SJSA1 (cell line): Measurements from ENCODE around the gene OGDH. TPM values are rescaled to one million over a fixed set of nuclear protein-coding genes. Genes with fewer than 3 reads are reported as not detected.
"Not testable (repeated sequence)": the region's sequence is repeated elsewhere in the genome, so short reads cannot be mapped to it uniquely, and the experiment has no call there.

Source experiments
- DNase-seq, 2 experiments: peaks; one replicate each; pipeline ENCODE4 v3.0.0-alpha.2; 2015 to 2020; ENCODE audit warnings: low spot score in 2 of 2, low read depth in 1 of 2
- H3K27ac ChIP-seq: fragments of 250-450 bp; sonication (Bioruptor Pico); 2 replicates; pipeline ENCODE4 v1.5.1; 2020; ENCODE audit warnings: mild to moderate bottlenecking, moderate library complexity
- H3K27me3 ChIP-seq: fragments of 250-450 bp; sonication (Bioruptor Pico); replicated peaks from 2 replicates; pipeline ENCODE4 v1.5.1; 2020; ENCODE audit warnings: mild to moderate bottlenecking, moderate library complexity
- H3K36me3 ChIP-seq: fragments of 250-450 bp; sonication (Bioruptor Pico); 2 replicates; pipeline ENCODE4 v1.5.1; 2020; ENCODE audit warnings: mild to moderate bottlenecking
- H3K4me1 ChIP-seq: fragments of 250-450 bp; sonication (Bioruptor Pico); replicated peaks from 2 replicates; pipeline ENCODE4 v1.6.1; 2021; ENCODE audit warnings: mild to moderate bottlenecking
- H3K4me3 ChIP-seq: fragments of 250-450 bp; sonication (Bioruptor Pico); 2 replicates; pipeline ENCODE4 v1.5.1; 2020; ENCODE audit warnings: mild to moderate bottlenecking
- H3K9me3 ChIP-seq: fragments of 250-450 bp; sonication (Bioruptor Pico); replicated peaks from 2 replicates; pipeline ENCODE4 v1.5.1; 2020; ENCODE audit warnings: mild to moderate bottlenecking
- total RNA-seq: library from RNA; depleted of rRNA; stranded (reverse); fragments of >200 nt; shearing (Covaris generic); gene quantifications from 2 replicates; pipeline ENCODE4 v1.2.3, GENCODE V29; 2014

OGDH gene
- total RNA-seq, 1 experiment from 2014 or later = 51.3 TPM

DNA sequence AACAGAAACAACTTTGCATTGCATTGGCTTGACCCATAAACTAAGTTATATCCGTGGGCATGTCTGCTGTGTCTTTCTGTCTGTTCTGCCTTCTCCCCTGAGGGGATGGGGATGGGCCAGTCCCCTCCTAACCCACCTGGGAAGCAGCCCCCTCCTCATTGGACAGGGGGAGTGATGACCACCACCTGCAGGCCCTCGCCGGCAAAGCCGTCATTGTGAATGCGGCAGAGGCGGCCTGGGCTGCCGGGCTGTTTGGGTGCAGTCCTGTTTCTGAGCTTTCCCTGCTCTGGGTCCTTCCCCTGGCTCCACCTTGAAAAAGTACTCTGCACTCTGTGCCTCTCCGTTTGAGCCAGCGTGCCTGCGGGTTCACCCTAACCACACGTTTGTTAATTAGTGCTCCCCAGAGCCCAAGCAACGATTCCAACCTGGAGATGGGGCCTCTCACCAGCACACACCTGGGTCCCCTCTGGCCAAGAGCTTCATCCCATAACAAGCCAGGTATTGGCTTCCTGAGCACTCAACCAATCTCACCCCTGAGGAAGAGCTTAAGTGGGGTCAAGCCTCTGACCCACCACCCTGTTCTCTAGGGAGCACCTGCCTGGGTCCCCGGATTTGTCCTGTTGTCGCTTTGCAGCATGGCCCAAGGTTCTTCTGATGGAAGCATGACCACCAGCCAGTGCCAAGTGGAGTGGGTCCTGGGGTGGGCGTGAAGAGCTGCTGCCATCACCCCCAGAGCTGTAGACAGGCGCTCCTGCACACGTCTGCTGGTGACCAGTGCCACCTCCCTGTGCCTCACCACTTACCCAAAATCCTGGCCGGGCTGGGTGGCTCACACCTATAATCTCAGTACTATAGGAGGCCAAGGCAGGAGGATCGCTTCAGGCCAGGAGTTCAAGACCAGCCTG is 102.8 kb downstream of the OGDH start:
- DNase-seq = no peak
- no peaks in the 10 kb centered on the region for H3K4me1 ChIP-seq

DNA sequence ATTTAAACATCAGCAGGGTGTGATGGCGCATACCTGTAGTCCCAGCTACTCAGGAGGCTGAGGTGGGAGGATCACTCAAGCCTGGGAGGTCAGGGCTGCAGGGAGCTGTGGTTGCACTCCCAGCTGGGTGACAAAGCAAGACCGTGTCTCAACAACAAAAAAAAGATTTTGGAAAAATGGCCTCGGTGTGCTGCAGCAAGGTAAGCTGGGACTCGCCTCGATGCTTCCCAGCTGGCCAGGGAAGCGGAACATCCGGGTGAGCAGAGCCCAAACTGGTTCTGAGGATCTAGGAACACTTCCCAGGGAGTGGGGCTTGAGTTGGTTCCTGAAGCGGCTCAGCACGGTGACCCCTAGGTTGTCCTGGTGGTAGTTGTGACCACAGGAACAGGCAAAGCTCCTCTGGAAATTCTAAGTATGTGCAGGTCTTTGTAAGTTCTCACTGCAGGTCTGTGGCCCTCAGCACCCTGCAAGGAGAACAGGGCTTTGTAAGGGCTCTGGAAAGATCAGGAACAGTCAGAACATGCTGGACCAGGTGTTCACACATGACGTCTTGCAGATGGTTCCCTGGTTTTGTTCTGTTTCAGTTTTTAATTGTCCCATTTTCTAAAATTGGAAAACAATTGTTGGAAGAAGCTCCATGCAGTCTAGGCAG is 103.6 kb downstream of the OGDH start:
- Histone ChIP-seq H3K36me3 (peaks cover 17% of the 10 kb centered on the region), H3K9me3 (no peaks in the 10 kb centered on the region), H3K27me3 (no peaks in the 10 kb centered on the region), H3K4me3 (no peak overlapping the region), H3K27ac (no peak overlapping the region), H3K4me1 (no peaks in the 10 kb centered on the region)
- DNase-seq = no peak

More for the DNA sequence above, 102.8 kb downstream of the OGDH start:
- H3K36me3 ChIP-seq = peaks cover 17% of the 10 kb centered on the region
- H3K4me3 ChIP-seq = no peak overlapping the region
- no peaks in the 10 kb centered on the region for H3K27me3 ChIP-seq
- no peak overlapping the region for H3K27ac ChIP-seq
- H3K9me3 ChIP-seq = no peaks in the 10 kb centered on the region

DNA sequence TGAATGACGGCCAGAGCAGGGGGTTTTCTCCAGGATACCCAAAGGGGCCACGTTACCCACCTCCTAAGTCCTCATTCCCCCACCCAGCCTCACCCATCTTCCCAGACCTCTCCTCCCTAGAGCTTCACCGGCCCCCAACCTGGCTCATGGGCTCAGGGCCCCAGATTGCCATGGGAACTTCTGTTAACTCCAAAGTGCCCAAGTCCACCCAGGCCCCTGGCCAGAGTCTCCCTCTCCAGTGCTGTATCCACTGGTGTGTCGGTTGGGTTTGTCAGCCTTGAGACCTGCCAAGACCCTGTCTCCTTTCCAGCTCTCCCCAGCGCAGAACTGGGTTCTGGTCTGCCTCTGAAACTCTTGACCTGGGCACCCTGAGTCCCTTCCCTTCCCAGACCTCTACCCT is 105.1 kb downstream of the OGDH start:
- no peaks in the 10 kb centered on the region for H3K27me3 ChIP-seq
- H3K4me3 ChIP-seq = no peak overlapping the region
- peaks cover 17% of the 10 kb centered on the region for H3K36me3 ChIP-seq
- no peaks in the 10 kb centered on the region for H3K4me1 ChIP-seq
- no peak overlapping the region for H3K27ac ChIP-seq
- H3K9me3 ChIP-seq = no peaks in the 10 kb centered on the region
- no peak for DNase-seq

DNA sequence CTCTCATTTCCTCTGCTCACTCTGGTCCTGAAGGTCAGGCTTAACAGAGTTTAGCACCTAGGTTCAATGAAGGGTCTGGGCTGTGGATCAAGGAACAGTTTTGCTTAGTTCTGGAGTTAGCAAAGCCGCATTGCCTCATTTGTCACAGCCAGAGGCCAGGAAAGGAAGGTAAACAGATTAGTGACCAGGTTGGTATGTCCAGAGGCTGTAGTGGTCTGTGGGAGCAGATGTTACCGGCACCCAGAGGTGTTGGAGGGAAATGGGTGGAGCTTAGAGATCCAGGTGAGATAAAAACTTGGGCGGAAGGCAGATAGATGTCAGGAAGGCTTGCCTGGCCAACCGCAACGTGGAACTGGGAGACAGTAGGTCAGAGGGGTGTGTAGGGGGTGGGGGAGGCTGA is 105.6 kb downstream of the OGDH start:
- H3K36me3 ChIP-seq = peaks cover 17% of the 10 kb centered on the region
- no peaks in the 10 kb centered on the region for H3K9me3 ChIP-seq
- H3K4me1 ChIP-seq = no peaks in the 10 kb centered on the region
- no peak overlapping the region for H3K4me3 ChIP-seq
- H3K27ac ChIP-seq = no peak overlapping the region
- DNase-seq = no peak
- no peaks in the 10 kb centered on the region for H3K27me3 ChIP-seq

DNA sequence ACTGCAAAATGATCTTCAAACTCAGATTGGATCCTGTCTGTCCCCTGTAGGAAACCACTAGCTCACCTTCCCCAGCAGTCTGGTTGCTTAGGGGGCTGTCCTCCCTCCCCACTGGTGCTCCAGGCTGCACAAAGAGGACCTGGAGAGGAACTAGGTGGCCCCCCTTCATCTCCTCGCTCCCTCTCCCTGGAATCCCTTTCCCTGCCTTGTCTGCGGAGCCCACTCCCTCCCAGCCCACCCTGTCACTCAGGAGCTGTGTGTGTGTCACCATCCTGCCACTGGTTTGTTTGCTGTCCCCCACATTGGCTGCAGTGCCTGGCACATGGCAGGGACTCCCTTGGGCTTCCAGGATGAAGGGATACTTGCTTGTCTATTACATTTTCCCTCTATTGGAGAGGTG is 106.7 kb downstream of the OGDH start:
- Histone ChIP-seq H3K4me1 (no peaks in the 10 kb centered on the region), H3K27ac (no peak overlapping the region), H3K9me3 (no peaks in the 10 kb centered on the region), H3K4me3 (no peak overlapping the region), H3K27me3 (no peaks in the 10 kb centered on the region), H3K36me3 (peaks cover 6% of the 10 kb centered on the region)
- DNase-seq = no peak

DNA sequence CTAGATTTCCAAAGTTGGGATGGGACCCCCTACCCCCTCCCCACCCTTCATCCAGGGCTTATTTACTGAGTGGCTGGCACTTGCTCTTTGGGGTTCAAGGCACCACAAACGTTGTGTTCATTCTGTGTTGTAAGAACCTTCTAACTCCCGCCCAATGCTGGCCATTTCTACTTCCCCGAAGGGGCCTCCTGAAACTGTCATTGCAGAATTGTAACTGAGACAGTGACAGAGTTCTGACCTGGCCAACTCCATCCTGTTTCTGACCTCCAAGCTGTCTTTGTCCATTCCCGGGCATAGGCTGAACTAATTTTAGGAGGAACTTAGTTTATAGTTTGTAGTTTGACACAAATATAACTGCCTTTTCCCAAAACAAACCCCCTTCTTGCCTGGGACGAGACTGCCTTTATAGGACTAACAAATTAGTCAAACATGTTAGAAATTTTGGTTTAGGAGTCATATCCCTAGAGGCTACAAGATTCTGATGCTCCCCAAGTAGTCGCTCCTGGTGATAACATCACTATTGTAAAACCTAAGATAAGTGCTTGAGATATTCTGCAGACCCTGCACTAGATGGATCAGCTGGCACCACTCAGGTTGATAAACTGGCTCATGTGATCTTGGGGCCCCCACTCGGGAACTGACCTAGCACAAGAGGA is 107.4 kb downstream of the OGDH start:
- H3K4me1 ChIP-seq = no peaks in the 10 kb centered on the region
- no peaks in the 10 kb centered on the region for H3K9me3 ChIP-seq
- no peak overlapping the region for H3K27ac ChIP-seq
- H3K27me3 ChIP-seq = no peaks in the 10 kb centered on the region
- H3K36me3 ChIP-seq = peaks cover 3% of the 10 kb centered on the region; the same call in 1 of the 2 replicates
- H3K4me3 ChIP-seq = no peak overlapping the region
- DNase-seq = no peak

- DNase-seq = no peak
- no peaks in the 10 kb centered on the region for H3K36me3 ChIP-seq
- H3K27me3 ChIP-seq = no peaks in the 10 kb centered on the region
- H3K9me3 ChIP-seq = no peaks in the 10 kb centered on the region
- no peak overlapping the region for H3K27ac ChIP-seq
- H3K4me3 ChIP-seq = no peak overlapping the region
- H3K4me1 ChIP-seq = no peaks in the 10 kb centered on the region
Measured at GRCh38 chr7:44716205-44716604, 109.8 kb downstream of the OGDH start.

DNA sequence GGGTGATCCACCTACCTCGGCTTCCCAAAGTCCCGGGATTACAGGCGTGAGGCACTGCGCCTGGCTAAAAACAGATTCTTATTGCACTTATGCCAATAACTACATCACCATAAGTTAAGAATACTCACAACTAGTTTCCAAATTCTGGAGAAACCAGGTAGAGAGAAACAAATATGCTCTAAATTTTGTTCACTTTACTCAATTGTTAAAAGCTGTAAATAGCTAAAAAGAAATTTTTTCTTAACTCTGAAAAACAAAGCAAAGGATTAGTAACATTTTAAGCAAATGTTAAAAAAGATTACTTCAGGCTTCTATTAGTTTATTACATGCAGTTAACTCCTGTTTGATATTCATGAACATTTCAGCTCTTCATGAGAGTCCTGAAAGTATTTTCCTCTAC is 113.9 kb downstream of the OGDH start:
- H3K36me3 ChIP-seq = no peaks in the 10 kb centered on the region
- H3K4me1 ChIP-seq = no peaks in the 10 kb centered on the region
- no peak overlapping the region for H3K4me3 ChIP-seq
- H3K9me3 ChIP-seq = no peaks in the 10 kb centered on the region
- DNase-seq = no peak
- no peak overlapping the region for H3K27ac ChIP-seq
- H3K27me3 ChIP-seq = no peaks in the 10 kb centered on the region

DNA sequence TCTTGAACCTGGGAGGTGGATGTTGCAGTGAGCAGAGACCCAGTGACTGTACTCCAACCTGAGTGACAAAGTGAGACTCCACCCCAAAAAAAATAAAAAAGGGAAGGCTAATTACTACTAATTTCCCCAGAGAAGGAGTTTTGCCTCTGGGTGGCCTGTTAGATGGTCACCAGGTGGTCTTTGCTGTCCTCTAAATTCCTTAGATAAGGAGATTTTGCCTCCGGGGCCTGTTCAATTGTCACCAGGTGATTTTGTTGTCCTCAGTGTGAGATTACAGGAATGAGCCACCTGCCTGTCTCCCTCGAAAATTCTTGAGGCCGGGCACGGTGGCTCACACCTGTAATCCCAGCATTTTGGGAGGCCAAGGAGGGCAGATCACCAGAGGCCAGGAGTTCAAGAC is 117.8 kb downstream of the OGDH start:
- Histone ChIP-seq H3K27me3 (no peaks in the 10 kb centered on the region), H3K4me3 (no peak overlapping the region), H3K36me3 (no peaks in the 10 kb centered on the region), H3K4me1 (peaks cover 10% of the 10 kb centered on the region), H3K9me3 (peaks cover 4% of the 10 kb centered on the region; the same call in 1 of the 2 replicates), H3K27ac (no peak overlapping the region)
- no peak for DNase-seq

DNA sequence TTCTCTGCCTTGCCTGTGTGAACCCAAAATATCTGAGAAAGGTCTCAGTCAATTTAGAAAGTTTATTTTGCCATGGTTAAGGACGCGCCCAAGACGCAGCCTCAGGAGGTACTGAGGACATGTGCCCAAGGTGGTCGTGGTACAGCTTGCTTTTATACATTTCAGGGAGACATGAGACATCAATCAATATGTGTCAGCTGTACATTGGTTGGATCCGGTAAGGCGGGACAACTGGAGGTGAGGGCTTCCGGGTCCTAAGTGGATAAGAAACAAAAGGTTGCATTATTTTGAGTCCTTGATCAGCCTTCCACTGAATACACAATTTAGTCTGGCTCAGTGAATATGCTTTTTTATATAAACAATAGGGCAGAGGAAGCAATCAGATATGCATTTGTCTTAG is 119.8 kb downstream of the OGDH start:
- not testable (repeated sequence) for H3K4me3 ChIP-seq, DNase-seq, H3K9me3 ChIP-seq, H3K27ac ChIP-seq, H3K27me3 ChIP-seq, H3K36me3 ChIP-seq
- H3K4me1 ChIP-seq = peaks cover 10% of the 10 kb centered on the region

GRCh38 chr7:44727158-44727936 is 120.9 kb downstream of the OGDH start:
- peak overlapping the region; percentile 71 for H3K27ac ChIP-seq
- peaks cover 4% of the 10 kb centered on the region; the same call in 1 of the 2 replicates for H3K9me3 ChIP-seq
- H3K36me3 ChIP-seq = no peaks in the 10 kb centered on the region
- peak in 1 of 2 experiments; percentile 49 for DNase-seq
- H3K4me3 ChIP-seq = no peak overlapping the region
- no peaks in the 10 kb centered on the region for H3K27me3 ChIP-seq
- peaks cover 10% of the 10 kb centered on the region for H3K4me1 ChIP-seq

DNA sequence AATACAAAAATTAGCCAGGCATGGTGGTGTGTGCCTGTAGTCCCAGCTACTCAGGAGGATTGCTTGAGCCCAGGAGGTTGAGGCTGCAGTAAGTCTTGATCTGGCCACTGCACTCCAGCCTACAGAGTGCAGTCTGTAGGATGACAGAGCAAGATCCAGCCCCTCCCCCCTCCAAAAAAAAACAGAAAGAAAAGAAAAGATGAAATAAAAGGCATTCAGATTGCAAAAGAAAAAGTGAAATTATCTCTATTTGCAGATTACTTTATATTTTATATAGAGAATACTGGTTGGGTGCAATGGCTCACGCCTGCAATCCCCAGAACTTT is 121.5 kb downstream of the OGDH start:
- DNase-seq = no peak
- Histone ChIP-seq H3K27me3 (no peaks in the 10 kb centered on the region), H3K4me1 (peaks cover 10% of the 10 kb centered on the region), H3K27ac (peak overlapping the region; percentile 71), H3K4me3 (no peak overlapping the region), H3K9me3 (peaks cover 4% of the 10 kb centered on the region; the same call in 1 of the 2 replicates), H3K36me3 (no peaks in the 10 kb centered on the region)

GRCh38 chr7:44729949-44730590 is 123.6 kb downstream of the OGDH start:
- Histone ChIP-seq H3K4me1 (peaks cover 29% of the 10 kb centered on the region), H3K27ac (no peak overlapping the region), H3K36me3 (no peaks in the 10 kb centered on the region), H3K27me3 (no peaks in the 10 kb centered on the region), H3K4me3 (no peak overlapping the region), H3K9me3 (peaks cover 4% of the 10 kb centered on the region; the same call in 1 of the 2 replicates)
- DNase-seq = no peak
